ENCODE results near the gene ENTHD1.
A peak's percentile ranks its signal among the peaks of the same experiment; 100 is the strongest.

ENTHD1 gene

GRCh38 chr22:39797528-39798147 is 95.9 kb downstream of the ENTHD1 start:
- DNase-seq (ENCODE audit: low read depth in 2 of 2) = no peak

GRCh38 chr22:39789788-39790187 is 103.8 kb downstream of the ENTHD1 start:
- DNase-seq (ENCODE audit: low read depth in 2 of 2) = no peak

GRCh38 chr22:39785232-39785631 is 108.3 kb downstream of the ENTHD1 start:
- no peak for DNase-seq (ENCODE audit: low read depth in 2 of 2)

- DNase-seq (ENCODE audit: low read depth in 2 of 2) = no peak
Measured at GRCh38 chr22:39777716-39778454, 115.7 kb downstream of the ENTHD1 start.

- DNase-seq (ENCODE audit: low read depth in 2 of 2) = no peak
Measured at GRCh38 chr22:39776295-39777009, 117.1 kb downstream of the ENTHD1 start.

- DNase-seq (ENCODE audit: low read depth in 2 of 2) = peak in 1 of 2 donors; percentile 0
Measured at GRCh38 chr22:39773976-39774539, 119.5 kb downstream of the ENTHD1 start.

GRCh38 chr22:39773503-39773902 is 120.1 kb downstream of the ENTHD1 start:
- DNase-seq (ENCODE audit: low read depth in 2 of 2) = no peak

- DNase-seq (ENCODE audit: low read depth in 2 of 2) = no peak
Measured at GRCh38 chr22:39771486-39771885, 122.1 kb downstream of the ENTHD1 start.

GRCh38 chr22:39765661-39766060 is 127.9 kb downstream of the ENTHD1 start:
- DNase-seq (ENCODE audit: low read depth in 2 of 2) = no peak

- no peak for DNase-seq (ENCODE audit: low read depth in 2 of 2)
Measured at GRCh38 chr22:39765046-39765445, 128.5 kb downstream of the ENTHD1 start.

GRCh38 chr22:39763276-39763675 is 130.3 kb downstream of the ENTHD1 start:
- DNase-seq (ENCODE audit: low read depth in 2 of 2) = no peak

- DNase-seq (ENCODE audit: low read depth in 2 of 2) = no peak
Measured at GRCh38 chr22:39750759-39751158, 142.8 kb downstream of the ENTHD1 start.

- DNase-seq (ENCODE audit: low read depth in 2 of 2) = no peak
Measured at GRCh38 chr22:39748877-39749276, 144.7 kb downstream of the ENTHD1 start.

- no peak for DNase-seq (ENCODE audit: low read depth in 2 of 2)
Measured at GRCh38 chr22:39746600-39747262, 146.8 kb downstream of the ENTHD1 start.

- no peak for DNase-seq (ENCODE audit: low read depth in 2 of 2)
Measured at GRCh38 chr22:39745789-39746188, 147.8 kb downstream of the ENTHD1 start.

- DNase-seq (ENCODE audit: low read depth in 2 of 2) = no peak
Measured at GRCh38 chr22:39744353-39744752, 149.2 kb downstream of the ENTHD1 start.

GRCh38 chr22:39743935-39744334 is 149.6 kb downstream of the ENTHD1 start:
- DNase-seq (ENCODE audit: low read depth in 2 of 2) = no peak

GRCh38 chr22:39739338-39740027 is 154.1 kb downstream of the ENTHD1 start:
- DNase-seq (ENCODE audit: low read depth in 2 of 2) = no peak

GRCh38 chr22:39738746-39739145 is 154.8 kb downstream of the ENTHD1 start:
- DNase-seq (ENCODE audit: low read depth in 2 of 2) = no peak

GRCh38 chr22:39735776-39736175 is 157.8 kb downstream of the ENTHD1 start:
- no peak for DNase-seq (ENCODE audit: low read depth in 2 of 2)

GRCh38 chr22:39734866-39735265 is 158.7 kb downstream of the ENTHD1 start:
- DNase-seq (ENCODE audit: low read depth in 2 of 2) = no peak
